ENCODE results near the gene CACNA1C. TPM values are rescaled to one million over a fixed set of nuclear protein-coding genes. Genes with fewer than 3 reads are reported as not detected.

Gene CACNA1C
- total RNA-seq, 4 donors from 2014 or later, result 1.5 to 13.5 (median 2.1) TPM

DNA sequence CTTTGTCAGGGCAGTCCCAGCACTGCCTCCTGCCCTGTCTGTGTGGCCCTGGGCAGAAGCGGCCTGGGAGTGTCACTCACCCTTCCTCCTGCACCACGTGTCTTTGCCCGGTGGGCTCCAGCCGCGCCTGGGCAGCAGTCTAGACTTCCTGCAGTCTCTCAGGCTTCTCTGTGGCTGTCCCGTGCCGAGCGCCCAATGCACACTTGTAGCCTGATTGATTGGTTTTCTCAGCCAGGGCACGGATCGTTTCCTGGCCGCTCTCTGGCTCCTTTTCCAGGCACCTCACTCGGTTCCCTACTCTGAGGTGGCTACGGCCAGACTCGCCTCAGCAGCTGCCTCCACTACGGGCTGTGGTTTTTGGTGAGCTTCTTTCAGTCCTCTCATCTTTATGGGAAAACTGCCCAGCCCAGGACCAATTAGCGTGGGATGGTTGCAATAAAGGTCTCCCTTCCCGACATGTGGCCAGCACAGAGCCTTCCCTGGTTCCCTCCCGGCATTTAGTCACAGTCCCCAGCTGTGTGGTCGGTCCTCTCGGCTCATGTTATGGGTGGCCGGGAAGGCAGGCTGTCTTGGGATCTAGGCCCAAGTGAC, 133.1 kb downstream of the CACNA1C start:
- H3K4me3 ChIP-seq, result no peak overlapping the region
- intact Hi-C loops (cut with DNase I), result no loop called here
- no peak for TF ChIP-seq CTCF (IDR thresholded peaks at IDR 0.05)
- TF ChIP-seq POLR2A (IDR thresholded peaks at IDR 0.05), result no peak
- no peaks in the 10 kb centered on the region for H3K27me3 ChIP-seq
- no peaks in the 10 kb centered on the region for H3K36me3 ChIP-seq
- H3K4me1 ChIP-seq, result peaks cover 2 to 20% (median 5%) of the 10 kb centered on the region in 3 donors
- WGBS, 2 donors, result 85 to 92% methylated on average over 2 to 15 of the region's 21 CpGs
- H3K9me3 ChIP-seq, result no peaks in the 10 kb centered on the region
- H3K27ac ChIP-seq, result no peak overlapping the region
- no peak for DNase-seq

DNA sequence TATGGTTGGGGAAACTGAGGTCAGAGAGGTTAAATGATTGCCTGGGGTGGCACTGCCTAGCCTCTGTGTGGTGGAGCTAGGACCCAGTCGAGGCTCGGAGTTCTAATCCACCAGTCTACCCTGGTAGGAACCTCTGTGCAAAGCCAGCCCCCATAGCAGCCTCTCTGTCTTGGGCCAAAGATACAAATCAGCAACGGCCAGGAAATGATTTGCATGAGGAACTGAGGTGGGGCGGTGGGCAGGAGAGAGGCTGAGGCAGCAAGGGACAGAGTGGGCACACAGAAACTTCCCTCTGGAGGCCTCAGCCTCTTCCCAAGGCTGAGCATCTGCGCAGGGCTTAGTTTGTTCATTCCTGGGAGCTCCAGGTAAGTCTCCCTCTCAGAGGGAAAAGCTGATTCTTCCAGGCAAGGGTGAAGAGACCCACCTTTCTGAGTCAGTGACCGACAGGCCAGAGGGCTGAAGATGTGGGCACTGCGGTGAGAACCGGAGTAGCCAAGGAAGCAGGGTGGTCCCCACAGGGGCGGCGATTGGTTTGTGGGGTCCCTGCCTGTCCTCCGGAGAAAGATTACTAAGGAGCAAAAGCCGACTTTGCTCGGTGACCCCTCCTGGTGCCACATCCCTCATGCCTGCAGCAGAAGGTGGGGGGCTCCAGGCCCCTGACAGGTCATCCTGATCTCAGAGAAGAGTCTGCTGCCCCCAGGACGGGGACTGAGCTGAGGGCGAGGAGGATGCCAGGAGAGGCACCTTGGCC, 134.6 kb downstream of the CACNA1C start:
- no peak overlapping the region for H3K27ac ChIP-seq

DNA sequence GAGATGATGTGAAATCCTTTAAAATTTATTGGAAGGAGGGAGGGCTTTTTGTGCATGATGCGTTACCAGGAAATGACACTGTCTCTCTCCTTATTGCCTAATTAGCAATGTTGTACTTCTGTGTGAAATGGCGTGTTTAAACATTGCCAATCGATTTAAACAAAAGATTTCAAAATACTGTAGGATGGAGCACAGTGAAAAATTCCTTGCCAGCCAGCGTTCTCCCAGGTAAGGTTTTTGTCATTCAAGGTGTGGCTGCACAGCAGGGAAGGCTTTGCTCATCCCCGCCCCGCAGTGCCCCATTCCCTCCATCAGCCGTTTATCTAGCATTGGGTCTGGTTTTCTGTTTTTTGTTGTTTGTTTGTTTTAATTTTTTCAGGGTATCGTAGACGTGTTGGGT, 137.3 kb downstream of the CACNA1C start:
- WGBS, 2 donors, result 59 to 63% methylated on average over 9 of the region's 9 CpGs
- Histone ChIP-seq H3K4me3 (no peak overlapping the region), H3K27ac (no peak overlapping the region), H3K36me3 (no peaks in the 10 kb centered on the region), H3K4me1 (peaks cover 0 to 4% (median 0%) of the 10 kb centered on the region in 3 donors), H3K27me3 (no peaks in the 10 kb centered on the region), H3K9me3 (no peaks in the 10 kb centered on the region)
- intact Hi-C loops (cut with DNase I), result no loop called here
- TF ChIP-seq POLR2A (IDR thresholded peaks at IDR 0.05), result no peak
- TF ChIP-seq CTCF (IDR thresholded peaks at IDR 0.05), result no peak
- no peak for DNase-seq

More for the DNA sequence above, 134.6 kb downstream of the CACNA1C start:
- Histone ChIP-seq H3K36me3 (no peaks in the 10 kb centered on the region), H3K9me3 (no peaks in the 10 kb centered on the region), H3K4me3 (no peak overlapping the region), H3K27me3 (no peaks in the 10 kb centered on the region), H3K4me1 (peaks cover 0 to 15% (median 5%) of the 10 kb centered on the region in 3 donors)
- TF ChIP-seq POLR2A (IDR thresholded peaks at IDR 0.05) (no peak), CTCF (IDR thresholded peaks at IDR 0.05) (no peak)
- no peak for DNase-seq
- intact Hi-C loops (cut with DNase I), result no loop called here
- 35 to 84% methylated on average over 3 to 8 of the region's 15 CpGs for WGBS, 2 donors

DNA sequence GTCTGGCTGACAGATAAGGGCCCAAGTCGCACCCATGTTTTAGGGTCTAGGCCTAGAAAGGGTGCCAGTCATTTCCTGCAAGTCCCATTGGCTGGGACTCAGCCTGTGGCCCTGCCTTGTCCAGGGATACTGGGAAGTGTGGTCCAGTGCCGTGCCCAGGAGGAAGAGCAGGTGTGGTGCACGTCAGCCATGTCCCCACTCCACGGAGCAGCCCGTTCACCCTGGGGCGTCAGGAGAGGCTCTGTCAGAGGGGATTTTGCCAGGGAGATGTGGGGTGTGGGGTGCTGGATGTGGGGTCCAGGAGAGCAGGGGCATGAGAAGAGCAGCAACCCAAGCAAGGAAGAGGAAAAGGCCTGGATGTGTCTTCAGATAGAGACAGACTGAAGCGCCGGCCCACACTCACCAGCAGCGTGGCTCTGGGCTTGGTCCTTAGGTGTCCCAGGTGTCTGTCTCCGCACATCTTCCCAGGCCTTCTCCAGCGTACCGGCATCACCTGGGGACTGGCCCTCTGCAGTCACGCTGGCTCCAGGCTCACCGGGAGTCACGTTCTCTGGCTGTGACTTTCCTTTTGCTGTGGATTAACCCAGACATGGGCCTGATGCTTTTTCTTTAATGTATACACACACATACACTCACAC, 138.2 kb downstream of the CACNA1C start:
- H3K4me1 ChIP-seq, result peaks cover 0 to 4% (median 0%) of the 10 kb centered on the region in 3 donors
- intact Hi-C loops (cut with DNase I), result no loop called here
- H3K36me3 ChIP-seq, result no peaks in the 10 kb centered on the region
- no peak overlapping the region for H3K27ac ChIP-seq
- H3K9me3 ChIP-seq, result no peaks in the 10 kb centered on the region
- no peaks in the 10 kb centered on the region for H3K27me3 ChIP-seq
- no peak for TF ChIP-seq POLR2A (IDR thresholded peaks at IDR 0.05)
- TF ChIP-seq CTCF (IDR thresholded peaks at IDR 0.05), result no peak
- H3K4me3 ChIP-seq, result no peak overlapping the region
- no peak for DNase-seq
- WGBS, 2 donors, result 88 to 93% methylated on average over 9 to 12 of the region's 15 CpGs

Measured in esophagus squamous epithelium (tissue), 5 donors.